Measurements from ENCODE around the gene ANKRD37. TPM values are rescaled to one million over a fixed set of nuclear protein-coding genes. Genes with fewer than 3 reads are reported as not detected.

Gene ANKRD37
- total and polyA plus RNA-seq, 12 donors, result 7.6 to 28.6 (median 13.7) TPM

DNA sequence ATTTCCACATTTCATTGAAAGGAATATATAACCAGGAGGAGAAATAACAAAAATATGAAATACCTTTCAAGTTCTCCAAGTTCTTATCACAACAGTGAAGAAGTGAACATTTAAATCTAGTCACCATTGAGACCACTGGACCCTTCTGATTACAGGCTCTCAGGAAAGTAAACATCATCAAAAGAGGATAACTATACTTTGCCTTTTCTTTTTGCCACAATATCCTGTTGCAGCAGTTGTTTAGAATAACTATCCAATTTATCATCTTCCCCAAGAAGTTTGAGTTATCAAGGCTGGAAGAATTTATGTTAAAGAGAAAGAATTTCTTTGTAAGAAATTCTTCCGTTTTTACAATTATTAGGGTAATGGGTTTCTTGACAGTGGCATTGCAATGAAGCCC is 4.5 kb upstream of the ANKRD37 start:
- TF ChIP-seq, protein P1, sequence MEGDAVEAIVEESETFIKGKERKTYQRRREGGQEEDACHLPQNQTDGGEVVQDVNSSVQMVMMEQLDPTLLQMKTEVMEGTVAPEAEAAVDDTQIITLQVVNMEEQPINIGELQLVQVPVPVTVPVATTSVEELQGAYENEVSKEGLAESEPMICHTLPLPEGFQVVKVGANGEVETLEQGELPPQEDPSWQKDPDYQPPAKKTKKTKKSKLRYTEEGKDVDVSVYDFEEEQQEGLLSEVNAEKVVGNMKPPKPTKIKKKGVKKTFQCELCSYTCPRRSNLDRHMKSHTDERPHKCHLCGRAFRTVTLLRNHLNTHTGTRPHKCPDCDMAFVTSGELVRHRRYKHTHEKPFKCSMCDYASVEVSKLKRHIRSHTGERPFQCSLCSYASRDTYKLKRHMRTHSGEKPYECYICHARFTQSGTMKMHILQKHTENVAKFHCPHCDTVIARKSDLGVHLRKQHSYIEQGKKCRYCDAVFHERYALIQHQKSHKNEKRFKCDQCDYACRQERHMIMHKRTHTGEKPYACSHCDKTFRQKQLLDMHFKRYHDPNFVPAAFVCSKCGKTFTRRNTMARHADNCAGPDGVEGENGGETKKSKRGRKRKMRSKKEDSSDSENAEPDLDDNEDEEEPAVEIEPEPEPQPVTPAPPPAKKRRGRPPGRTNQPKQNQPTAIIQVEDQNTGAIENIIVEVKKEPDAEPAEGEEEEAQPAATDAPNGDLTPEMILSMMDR (IDR thresholded peaks at IDR 0.05), result no peak
- intact Hi-C loops (cut with DNase I), result loop anchor here in 4 of 10 donors (10.0 kb wide), 3 partner anchors 177 to 213 kb away; partner anchors contain the start of genes CFAP97 (in 1 of the 4) and SNX25 (in 1 of the 4)
- DNase-seq, result no peak
- Histone ChIP-seq H3K4me3 (no peak overlapping the region), H3K27me3 (no peaks in the 10 kb centered on the region), H3K36me3 (peaks cover 0 to 10% (median 0%) of the 10 kb centered on the region in 9 donors), H3K27ac (no peak overlapping the region), H3K9me3 (no peaks in the 10 kb centered on the region), H3K4me1 (peaks cover 0 to 15% (median 12%) of the 10 kb centered on the region in 9 donors)
- ATAC-seq, result no peak
- 94 to 100% methylated on average over 1 of the region's 1 CpG for WGBS, 2 donors

DNA sequence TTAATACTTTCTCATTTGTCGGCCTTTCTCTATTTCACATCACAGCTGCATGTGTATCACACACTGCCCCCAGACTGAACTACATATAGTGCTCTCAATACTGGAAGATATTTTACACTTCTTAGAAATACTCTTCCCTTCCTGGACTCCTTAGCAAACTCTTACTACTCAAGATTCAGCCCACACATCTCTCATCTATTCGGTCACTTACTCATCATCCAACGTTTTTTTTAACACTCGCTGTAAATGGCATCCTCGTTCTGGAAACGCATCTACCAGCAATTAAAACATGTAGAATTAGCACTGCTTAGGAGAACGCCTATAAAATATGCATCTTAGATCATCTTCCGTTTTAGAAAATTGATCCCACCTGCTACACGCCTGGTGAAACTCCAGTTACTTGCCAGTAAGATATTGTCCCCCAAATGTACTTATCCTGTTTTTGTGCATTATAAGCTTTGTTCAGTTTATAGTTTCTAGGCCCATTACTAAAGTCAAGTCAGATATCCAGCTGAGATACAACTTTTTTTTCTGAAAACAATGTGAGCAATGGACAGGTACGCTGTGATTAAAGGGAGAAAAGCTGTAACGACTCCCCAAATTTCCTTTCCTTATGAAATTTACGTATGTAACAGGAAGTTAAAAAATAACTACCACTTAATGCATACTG is 1.9 kb upstream of the ANKRD37 start:
- 62 to 76% methylated on average over 12 of the region's 12 CpGs for WGBS, 2 donors
- DNase-seq (no peak), ATAC-seq (no peak)
- no peaks in the 10 kb centered on the region for H3K27me3 ChIP-seq
- H3K4me1 ChIP-seq, result peaks cover 7 to 40% (median 36%) of the 10 kb centered on the region in 9 donors
- H3K9me3 ChIP-seq, result no peaks in the 10 kb centered on the region
- intact Hi-C loops (cut with DNase I), result loop anchor here in 8 of 10 donors (5.0 to 10.0 kb wide), 7 partner anchors 78 to 210 kb away; partner anchors contain the start of genes CFAP97 (in 3 of the 8), CCDC110 (in 1 of the 8) and SNX25 (in 1 of the 8)
- TF ChIP-seq, protein P1 (IDR thresholded peaks at IDR 0.05), result no peak
- peak overlapping the region; percentile 58 to 83 (median 73) for H3K4me3 ChIP-seq
- H3K27ac ChIP-seq, result peak overlapping the region in 9 of 10 donors; percentile 98 to 100 (median 99)
- peaks cover 0 to 22% (median 6%) of the 10 kb centered on the region in 9 donors for H3K36me3 ChIP-seq

DNA sequence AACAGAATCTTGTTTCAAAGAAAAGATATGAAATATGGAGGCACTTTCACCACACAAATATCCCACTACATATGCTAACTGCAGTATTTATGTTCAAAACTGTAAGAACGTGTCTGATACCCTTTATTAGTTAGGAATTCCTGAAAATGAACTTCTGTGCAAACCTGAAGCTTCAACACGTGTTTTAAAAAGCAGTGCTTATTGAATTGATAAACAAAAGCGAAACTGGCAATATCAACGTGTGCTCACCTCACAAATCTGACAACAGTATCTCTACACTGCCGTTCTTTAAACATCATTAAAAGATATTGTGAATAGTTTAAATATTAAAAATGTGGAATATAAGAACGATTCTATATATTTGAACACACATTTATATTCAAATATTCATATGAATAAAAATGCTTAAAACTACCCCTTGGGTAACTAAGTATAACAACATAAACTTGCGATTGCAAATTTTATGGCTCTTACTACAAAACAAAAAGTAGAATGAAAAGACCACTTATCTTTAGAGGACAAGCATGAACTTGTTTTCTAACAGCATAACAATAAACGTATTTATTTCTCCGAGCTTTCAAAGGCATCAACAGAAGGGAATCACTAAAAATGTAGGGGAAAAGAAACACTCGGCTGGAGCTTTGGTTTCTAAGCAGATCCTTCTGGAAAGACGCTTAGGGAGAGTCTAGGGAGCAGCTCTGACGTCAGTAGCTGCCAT is 1.2 kb upstream of the ANKRD37 start, which contains the start of gene LRP2BP:
Gene LRP2BP (minus strand): TSS at position 687 of the 718 bp plus-strand sequence. CDS start 17,738 bp downstream, outside the sequence.
- TF ChIP-seq, protein P1 (IDR thresholded peaks at IDR 0.05), result no peak
- intact Hi-C loops (cut with DNase I), result loop anchor here in 8 of 10 donors (5.0 to 10.0 kb wide), 7 partner anchors 77 to 209 kb away; partner anchors contain the start of genes CFAP97 (in 3 of the 8), CCDC110 (in 1 of the 8) and SNX25 (in 1 of the 8)
- H3K36me3 ChIP-seq, result peaks cover 0 to 27% (median 6%) of the 10 kb centered on the region in 9 donors
- ATAC-seq, result no peak
- H3K4me1 ChIP-seq, result peaks cover 7 to 47% (median 40%) of the 10 kb centered on the region in 9 donors
- peak within 1 kb of the TSS; percentile 58 to 83 (median 73) for H3K4me3 ChIP-seq
- H3K9me3 ChIP-seq, result no peaks in the 10 kb centered on the region
- H3K27me3 ChIP-seq, result no peaks in the 10 kb centered on the region
- H3K27ac ChIP-seq, result peak within 1 kb of the TSS; percentile 98 to 100 (median 99)
- no peak for DNase-seq
- WGBS, 2 donors, result 17 to 22% methylated on average over 12 of the region's 12 CpGs

Data from heart right ventricle (tissue), 16 donors.